ENCODE measurements around the gene PDE7B. TPM values are rescaled to one million over a fixed set of nuclear protein-coding genes. Genes with fewer than 3 reads are reported as not detected.

The PDE7B gene
- total RNA-seq, 1 experiment from 2014 or later, result not detected

DNA sequence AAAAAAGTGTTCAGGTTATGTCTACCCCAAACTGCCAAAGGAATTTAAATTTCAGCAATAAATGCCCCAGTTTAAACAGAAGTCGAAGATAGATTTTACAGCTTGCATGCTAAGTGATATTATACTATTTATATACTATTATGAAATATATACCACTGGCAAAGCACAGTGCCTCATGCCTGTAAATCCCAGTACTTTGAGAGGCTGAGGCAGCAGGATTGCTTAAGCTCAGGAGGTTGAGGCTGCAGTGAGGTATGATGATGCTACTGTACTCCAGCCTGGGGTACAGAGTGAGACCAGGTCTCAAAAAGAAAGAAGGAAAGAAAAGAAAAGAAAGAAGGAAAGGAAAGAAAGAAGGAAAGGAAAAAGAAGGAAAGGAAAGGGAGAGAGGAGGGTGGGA is 296.6 kb downstream of the PDE7B start:
- POLR2A ChIA-PET (ENCODE audit: low non-redundant PET), result no interaction called here

DNA sequence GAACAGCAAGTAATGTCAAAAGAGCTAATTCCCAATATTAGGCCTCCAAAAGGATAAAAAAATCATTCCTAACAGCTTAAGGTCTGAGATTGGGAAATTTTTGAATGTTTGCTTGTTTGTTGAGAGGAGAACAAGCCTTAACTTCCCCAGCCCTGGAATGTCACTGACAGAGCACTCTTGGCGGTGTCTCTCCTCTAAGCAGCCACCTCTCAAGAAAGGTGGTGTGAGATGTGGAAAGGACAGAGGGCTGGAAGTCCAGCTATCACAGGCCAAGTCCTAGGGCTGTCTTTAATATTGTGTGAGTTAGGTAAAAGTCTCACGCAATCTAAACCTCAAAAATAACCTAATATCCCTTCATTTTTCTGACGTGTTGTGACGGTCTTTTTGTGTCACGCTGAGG is 297.0 kb downstream of the PDE7B start:
- intact Hi-C loops (cut with micrococcal nuclease; ENCODE audit: unreplicated experiment), result no loop called here
- Histone ChIP-seq H3K4me1 (ENCODE audit: insufficient read depth, low read length, poor library complexity, severe bottlenecking) (no peaks in the 10 kb centered on the region), H3K36me3 (ENCODE audit: insufficient read depth, low read length, poor library complexity, severe bottlenecking) (no peaks in the 10 kb centered on the region), H3K4me3 (ENCODE audit: low read depth, low read length, poor library complexity, severe bottlenecking) (no peak overlapping the region), H3K27ac (ENCODE audit: low read depth, low read length, poor library complexity, severe bottlenecking) (no peak overlapping the region), H3K9me3 (ENCODE audit: low read depth, low read length, poor library complexity, severe bottlenecking) (no peaks in the 10 kb centered on the region), H3K27me3 (replicated peaks; ENCODE audit: insufficient read depth, low read depth, low read length, poor library complexity) (peaks cover 6% of the 10 kb centered on the region)
- no peak for TF ChIP-seq EZH2 (IDR thresholded peaks at IDR 0.05; ENCODE audit: borderline replicate concordance, low read depth, low read length, poor library complexity, severe bottlenecking)
- TF ChIP-seq, protein P1, sequence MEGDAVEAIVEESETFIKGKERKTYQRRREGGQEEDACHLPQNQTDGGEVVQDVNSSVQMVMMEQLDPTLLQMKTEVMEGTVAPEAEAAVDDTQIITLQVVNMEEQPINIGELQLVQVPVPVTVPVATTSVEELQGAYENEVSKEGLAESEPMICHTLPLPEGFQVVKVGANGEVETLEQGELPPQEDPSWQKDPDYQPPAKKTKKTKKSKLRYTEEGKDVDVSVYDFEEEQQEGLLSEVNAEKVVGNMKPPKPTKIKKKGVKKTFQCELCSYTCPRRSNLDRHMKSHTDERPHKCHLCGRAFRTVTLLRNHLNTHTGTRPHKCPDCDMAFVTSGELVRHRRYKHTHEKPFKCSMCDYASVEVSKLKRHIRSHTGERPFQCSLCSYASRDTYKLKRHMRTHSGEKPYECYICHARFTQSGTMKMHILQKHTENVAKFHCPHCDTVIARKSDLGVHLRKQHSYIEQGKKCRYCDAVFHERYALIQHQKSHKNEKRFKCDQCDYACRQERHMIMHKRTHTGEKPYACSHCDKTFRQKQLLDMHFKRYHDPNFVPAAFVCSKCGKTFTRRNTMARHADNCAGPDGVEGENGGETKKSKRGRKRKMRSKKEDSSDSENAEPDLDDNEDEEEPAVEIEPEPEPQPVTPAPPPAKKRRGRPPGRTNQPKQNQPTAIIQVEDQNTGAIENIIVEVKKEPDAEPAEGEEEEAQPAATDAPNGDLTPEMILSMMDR (conservative IDR thresholded peaks at IDR 0.05; ENCODE audit: low read depth, low read length), result no peak
- BruUV-seq (replicated peaks), result no TSS peak
- ChIA-PET CTCF (no interaction called here), POLR2A (ENCODE audit: low non-redundant PET) (no interaction called here)
- no peak for DNase-seq (ENCODE audit: low spot score)

More for the DNA sequence above, 296.6 kb downstream of the PDE7B start:
- intact Hi-C loops (cut with micrococcal nuclease; ENCODE audit: unreplicated experiment), result no loop called here
- no peak overlapping the region for H3K4me3 ChIP-seq (ENCODE audit: low read depth, low read length, poor library complexity, severe bottlenecking)
- TF ChIP-seq, protein P1 (conservative IDR thresholded peaks at IDR 0.05; ENCODE audit: low read depth, low read length), result no peak
- no peak for TF ChIP-seq EZH2 (IDR thresholded peaks at IDR 0.05; ENCODE audit: borderline replicate concordance, low read depth, low read length, poor library complexity, severe bottlenecking)
- no TSS peak for BruUV-seq (replicated peaks)
- H3K27me3 ChIP-seq (replicated peaks; ENCODE audit: insufficient read depth, low read depth, low read length, poor library complexity), result peaks cover 6% of the 10 kb centered on the region
- CTCF ChIA-PET, result no interaction called here
- H3K9me3 ChIP-seq (ENCODE audit: low read depth, low read length, poor library complexity, severe bottlenecking), result no peaks in the 10 kb centered on the region
- no peaks in the 10 kb centered on the region for H3K4me1 ChIP-seq (ENCODE audit: insufficient read depth, low read length, poor library complexity, severe bottlenecking)
- H3K27ac ChIP-seq (ENCODE audit: low read depth, low read length, poor library complexity, severe bottlenecking), result no peak overlapping the region
- no peak for DNase-seq (ENCODE audit: low spot score)
- H3K36me3 ChIP-seq (ENCODE audit: insufficient read depth, low read length, poor library complexity, severe bottlenecking), result no peaks in the 10 kb centered on the region

DNA sequence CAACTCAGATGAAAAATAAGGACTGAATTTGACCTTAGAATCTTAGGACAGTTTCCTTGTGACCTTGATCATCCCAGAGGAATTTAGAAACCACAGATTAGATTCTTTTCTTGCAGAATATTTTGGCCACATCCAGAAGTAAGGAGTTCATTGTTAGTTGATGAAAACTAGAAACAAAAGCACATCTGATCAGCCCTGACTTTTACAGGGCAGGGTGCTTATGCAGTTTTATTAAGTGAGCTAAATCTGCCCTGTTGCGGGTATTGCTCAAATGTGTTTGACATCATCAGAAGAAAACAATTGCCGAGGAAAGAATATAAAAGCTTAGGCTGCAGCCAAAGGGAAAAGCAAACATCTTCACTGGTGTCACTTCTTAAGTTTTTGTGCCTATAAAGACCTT is 297.8 kb downstream of the PDE7B start:
- intact Hi-C loops (cut with micrococcal nuclease; ENCODE audit: unreplicated experiment), result no loop called here
- POLR2A ChIA-PET (ENCODE audit: low non-redundant PET), result interaction anchor here (0.7 kb wide), 1 partner anchor 12 kb away, joined by 3 read pairs; no protein-coding TSS in a partner anchor
- CTCF ChIA-PET, result no interaction called here
- Histone ChIP-seq H3K9me3 (ENCODE audit: low read depth, low read length, poor library complexity, severe bottlenecking) (no peaks in the 10 kb centered on the region), H3K36me3 (ENCODE audit: insufficient read depth, low read length, poor library complexity, severe bottlenecking) (no peaks in the 10 kb centered on the region), H3K27me3 (replicated peaks; ENCODE audit: insufficient read depth, low read depth, low read length, poor library complexity) (peaks cover 6% of the 10 kb centered on the region), H3K4me3 (ENCODE audit: low read depth, low read length, poor library complexity, severe bottlenecking) (no peak overlapping the region), H3K27ac (ENCODE audit: low read depth, low read length, poor library complexity, severe bottlenecking) (no peak overlapping the region), H3K4me1 (ENCODE audit: insufficient read depth, low read length, poor library complexity, severe bottlenecking) (no peaks in the 10 kb centered on the region)
- no TSS peak for BruUV-seq (replicated peaks)
- no peak for DNase-seq (ENCODE audit: low spot score)
- TF ChIP-seq EZH2 (IDR thresholded peaks at IDR 0.05; ENCODE audit: borderline replicate concordance, low read depth, low read length, poor library complexity, severe bottlenecking), result no peak
- TF ChIP-seq, protein P1 (conservative IDR thresholded peaks at IDR 0.05; ENCODE audit: low read depth, low read length), result no peak

All from A673 (cell line).